Measurements from ENCODE around the gene NELFCD. TPM values are rescaled to one million over a fixed set of nuclear protein-coding genes. Genes with fewer than 3 reads are reported as not detected.

The NELFCD gene
- total RNA-seq, 4 donors from 2014 or later, result 43.7 to 68.1 (median 55.1) TPM

DNA sequence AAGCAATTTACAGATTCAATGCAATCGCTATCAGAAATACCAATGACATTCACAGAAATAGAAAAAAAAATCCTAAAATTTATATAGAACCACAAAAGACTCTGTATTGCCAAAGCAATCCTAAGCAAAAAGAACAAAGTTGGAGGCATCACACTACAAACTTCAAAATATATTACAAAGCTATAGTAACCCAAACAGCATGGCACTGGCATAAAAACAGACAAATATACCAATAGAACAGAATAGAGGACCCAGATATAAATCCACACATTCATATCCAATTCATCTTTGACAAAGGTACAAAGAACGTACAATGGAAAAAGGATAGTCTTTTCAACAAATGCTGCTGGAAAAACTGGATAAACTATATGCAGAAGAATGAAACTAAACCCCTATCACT, 11.6 kb upstream of the NELFCD start:
- Histone ChIP-seq H3K36me3 (no peaks in the 10 kb centered on the region), H3K4me1 (no peaks in the 10 kb centered on the region), H3K27me3 (peaks cover 8% of the 10 kb centered on the region), H3K9me3 (no peaks in the 10 kb centered on the region), H3K27ac (no peak overlapping the region), H3K4me3 (no peak overlapping the region)
- no peak for DNase-seq
- in situ Hi-C loops (cut with MboI; ENCODE audit: low pct_ligation_motif_present in 1 of 4, low pct_unique_long_range_greater_than_20kb in 1 of 4, low sequenced_read_pairs in 3 of 4), result no loop called here
- WGBS, 2 donors (ENCODE audit: low coverage in 1 of 2), result 70 to 97% methylated on average over 2 of the region's 2 CpGs
- intact Hi-C loops (cut with DNase I; ENCODE audit: low total_unique reads), result no loop called here
- TF ChIP-seq POLR2AphosphoS5 (IDR thresholded peaks at IDR 0.05), result no peak

GRCh38 chr20:58970146-58970545, 10.9 kb upstream of the NELFCD start:
- Histone ChIP-seq H3K27ac (no peak overlapping the region), H3K4me3 (no peak overlapping the region), H3K36me3 (no peaks in the 10 kb centered on the region), H3K9me3 (peaks cover 1 to 4% of the 10 kb centered on the region in 2 donors), H3K27me3 (peaks cover 8% of the 10 kb centered on the region), H3K4me1 (no peaks in the 10 kb centered on the region)
- WGBS, 2 donors (ENCODE audit: low coverage in 1 of 2), result 78 to 80% methylated on average over 1 of the region's 1 CpG
- in situ Hi-C loops (cut with MboI; ENCODE audit: low pct_ligation_motif_present in 1 of 4, low pct_unique_long_range_greater_than_20kb in 1 of 4, low sequenced_read_pairs in 3 of 4), result no loop called here
- DNase-seq, result no peak
- intact Hi-C loops (cut with DNase I; ENCODE audit: low total_unique reads), result no loop called here
- TF ChIP-seq, protein P1, sequence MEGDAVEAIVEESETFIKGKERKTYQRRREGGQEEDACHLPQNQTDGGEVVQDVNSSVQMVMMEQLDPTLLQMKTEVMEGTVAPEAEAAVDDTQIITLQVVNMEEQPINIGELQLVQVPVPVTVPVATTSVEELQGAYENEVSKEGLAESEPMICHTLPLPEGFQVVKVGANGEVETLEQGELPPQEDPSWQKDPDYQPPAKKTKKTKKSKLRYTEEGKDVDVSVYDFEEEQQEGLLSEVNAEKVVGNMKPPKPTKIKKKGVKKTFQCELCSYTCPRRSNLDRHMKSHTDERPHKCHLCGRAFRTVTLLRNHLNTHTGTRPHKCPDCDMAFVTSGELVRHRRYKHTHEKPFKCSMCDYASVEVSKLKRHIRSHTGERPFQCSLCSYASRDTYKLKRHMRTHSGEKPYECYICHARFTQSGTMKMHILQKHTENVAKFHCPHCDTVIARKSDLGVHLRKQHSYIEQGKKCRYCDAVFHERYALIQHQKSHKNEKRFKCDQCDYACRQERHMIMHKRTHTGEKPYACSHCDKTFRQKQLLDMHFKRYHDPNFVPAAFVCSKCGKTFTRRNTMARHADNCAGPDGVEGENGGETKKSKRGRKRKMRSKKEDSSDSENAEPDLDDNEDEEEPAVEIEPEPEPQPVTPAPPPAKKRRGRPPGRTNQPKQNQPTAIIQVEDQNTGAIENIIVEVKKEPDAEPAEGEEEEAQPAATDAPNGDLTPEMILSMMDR (IDR thresholded peaks at IDR 0.05), result no peak
- TF ChIP-seq EP300 (IDR thresholded peaks at IDR 0.05; ENCODE audit: low read depth) (no peak), POLR2A (IDR thresholded peaks at IDR 0.05) (no peak), POLR2AphosphoS5 (IDR thresholded peaks at IDR 0.05) (no peak)

GRCh38 chr20:58971429-58971828, 9.6 kb upstream of the NELFCD start:
- 77 to 100% methylated on average over 2 to 6 of the region's 6 CpGs for WGBS, 2 donors (ENCODE audit: low coverage in 1 of 2)
- in situ Hi-C loops (cut with MboI; ENCODE audit: low pct_ligation_motif_present in 1 of 4, low pct_unique_long_range_greater_than_20kb in 1 of 4, low sequenced_read_pairs in 3 of 4), result no loop called here
- TF ChIP-seq, protein P1 (IDR thresholded peaks at IDR 0.05), result no peak
- TF ChIP-seq POLR2A (IDR thresholded peaks at IDR 0.05) (no peak), POLR2AphosphoS5 (IDR thresholded peaks at IDR 0.05) (no peak), EP300 (IDR thresholded peaks at IDR 0.05; ENCODE audit: low read depth) (no peak)

GRCh38 chr20:58973179-58973578, 7.9 kb upstream of the NELFCD start:
- intact Hi-C loops (cut with DNase I; ENCODE audit: low total_unique reads), result no loop called here
- peaks cover 5% of the 10 kb centered on the region for H3K27me3 ChIP-seq
- H3K4me1 ChIP-seq, result no peaks in the 10 kb centered on the region
- no peak overlapping the region for H3K27ac ChIP-seq
- DNase-seq, result no peak
- in situ Hi-C loops (cut with MboI; ENCODE audit: low pct_ligation_motif_present in 1 of 4, low pct_unique_long_range_greater_than_20kb in 1 of 4, low sequenced_read_pairs in 3 of 4), result no loop called here
- H3K36me3 ChIP-seq, result no peaks in the 10 kb centered on the region
- WGBS, 2 donors (ENCODE audit: low coverage in 1 of 2), result 83% methylated on average over 4 of the region's 4 CpGs; no CpG with 5 or more reads in 1 of the 2 donors
- no peak for TF ChIP-seq POLR2A (IDR thresholded peaks at IDR 0.05)
- TF ChIP-seq, protein P1 (IDR thresholded peaks at IDR 0.05), result no peak
- no peak for TF ChIP-seq EP300 (IDR thresholded peaks at IDR 0.05; ENCODE audit: low read depth)
- no peak for TF ChIP-seq POLR2AphosphoS5 (IDR thresholded peaks at IDR 0.05)
- H3K9me3 ChIP-seq, result peaks cover 6 to 10% of the 10 kb centered on the region in 2 donors
- H3K4me3 ChIP-seq, result no peak overlapping the region

More at GRCh38 chr20:58971429-58971828, 9.6 kb upstream of the NELFCD start:
- intact Hi-C loops (cut with DNase I; ENCODE audit: low total_unique reads), result no loop called here
- peaks cover 5% of the 10 kb centered on the region for H3K27me3 ChIP-seq
- H3K27ac ChIP-seq, result no peak overlapping the region
- H3K4me1 ChIP-seq, result no peaks in the 10 kb centered on the region
- no peaks in the 10 kb centered on the region for H3K36me3 ChIP-seq
- DNase-seq, result no peak
- no peak overlapping the region for H3K4me3 ChIP-seq
- peaks cover 6 to 10% of the 10 kb centered on the region in 2 donors for H3K9me3 ChIP-seq

DNA sequence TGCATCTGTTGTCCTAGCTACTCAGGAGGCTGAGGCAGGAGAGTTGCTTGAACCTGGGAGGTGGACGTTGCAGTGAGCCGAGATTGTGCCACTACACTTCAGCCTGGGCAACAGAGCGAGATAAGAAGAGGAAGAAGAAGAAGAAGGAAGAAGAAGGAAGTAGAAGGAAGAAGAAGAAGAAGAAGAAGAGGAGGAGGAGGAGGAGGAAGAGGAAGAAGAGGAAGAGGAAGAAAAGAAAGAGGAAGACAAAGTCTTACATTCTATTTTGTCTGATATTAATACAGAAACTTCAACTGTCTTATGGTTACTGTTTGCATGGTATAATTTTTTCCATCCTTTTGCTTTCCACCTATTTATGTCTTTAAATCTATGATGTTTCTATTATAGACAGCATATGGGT, 7.2 kb upstream of the NELFCD start:
- H3K36me3 ChIP-seq, result no peaks in the 10 kb centered on the region
- in situ Hi-C loops (cut with MboI; ENCODE audit: low pct_ligation_motif_present in 1 of 4, low pct_unique_long_range_greater_than_20kb in 1 of 4, low sequenced_read_pairs in 3 of 4), result no loop called here
- H3K27ac ChIP-seq, result no peak overlapping the region
- intact Hi-C loops (cut with DNase I; ENCODE audit: low total_unique reads), result no loop called here
- H3K27me3 ChIP-seq, result peaks cover 5% of the 10 kb centered on the region
- WGBS, 2 donors (ENCODE audit: low coverage in 1 of 2), result 57 to 87% methylated on average over 1 to 3 of the region's 3 CpGs
- H3K9me3 ChIP-seq, result peaks cover 6 to 10% of the 10 kb centered on the region in 2 donors
- TF ChIP-seq, protein P1 (IDR thresholded peaks at IDR 0.05), result no peak
- TF ChIP-seq POLR2AphosphoS5 (IDR thresholded peaks at IDR 0.05) (no peak), EP300 (IDR thresholded peaks at IDR 0.05; ENCODE audit: low read depth) (no peak), POLR2A (IDR thresholded peaks at IDR 0.05) (no peak)
- H3K4me1 ChIP-seq, result no peaks in the 10 kb centered on the region
- DNase-seq, result no peak
- no peak overlapping the region for H3K4me3 ChIP-seq

Measured in transverse colon (tissue), 4 donors.